Stimulated activated CD4-positive, alpha-beta T cell treated with anti-CD3 and anti-CD28 coated beads, Interleukin-12 subunit alpha, Interleukin-12 subunit beta, amount 100 ng/mL, for 24 hours (primary cell): ENCODE results near the gene PTPN1.
"Not testable (repeated sequence)": the region's sequence is repeated elsewhere in the genome, so short reads cannot be mapped to it uniquely, and the experiment has no call there.

Experiments used
- DNase-seq, 2 experiments: peaks; one replicate each; pipeline ENCODE4 v3.0.0-alpha.2; 2020; ENCODE audit warnings: low read depth in 2 of 2

Gene PTPN1

DNA sequence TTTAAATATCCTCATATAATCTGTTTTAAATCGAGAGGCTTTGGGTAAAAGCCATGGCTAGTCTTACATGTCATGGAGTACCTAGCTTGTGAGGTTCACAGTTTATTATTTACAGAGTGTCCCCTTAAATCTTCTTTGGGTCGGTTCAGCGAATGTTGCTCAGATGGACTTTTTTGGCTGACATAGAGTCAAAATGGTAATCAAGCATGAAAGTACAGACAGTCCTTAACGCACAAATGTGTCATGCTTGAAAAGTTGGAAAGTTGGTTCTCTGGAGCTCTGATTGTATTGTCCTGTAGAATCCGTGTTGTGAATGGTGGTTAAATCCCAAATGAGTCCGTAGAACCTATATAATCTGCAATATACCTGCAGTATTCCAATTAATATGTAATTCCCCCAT, 22.0 kb downstream of the PTPN1 start:
- DNase-seq = no peak

DNA sequence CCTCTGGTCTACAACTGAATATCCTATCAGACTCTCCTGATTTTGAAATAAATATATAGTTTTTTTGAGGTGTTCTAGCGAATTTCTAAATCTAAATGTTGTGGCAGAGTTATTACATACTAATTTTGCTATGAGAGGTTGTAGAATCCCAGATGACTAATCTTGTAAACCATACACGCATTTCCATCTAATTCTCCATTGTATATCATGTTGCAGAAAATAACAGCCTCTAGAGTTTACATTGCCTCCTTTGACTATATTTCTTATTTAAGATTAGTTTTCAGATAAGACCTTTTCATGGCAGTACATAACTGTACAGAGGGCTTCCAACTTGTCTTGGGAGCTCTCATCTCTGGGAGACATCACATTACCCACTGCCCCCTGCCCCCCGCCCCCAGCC, 22.9 kb downstream of the PTPN1 start:
- DNase-seq = no peak

DNA sequence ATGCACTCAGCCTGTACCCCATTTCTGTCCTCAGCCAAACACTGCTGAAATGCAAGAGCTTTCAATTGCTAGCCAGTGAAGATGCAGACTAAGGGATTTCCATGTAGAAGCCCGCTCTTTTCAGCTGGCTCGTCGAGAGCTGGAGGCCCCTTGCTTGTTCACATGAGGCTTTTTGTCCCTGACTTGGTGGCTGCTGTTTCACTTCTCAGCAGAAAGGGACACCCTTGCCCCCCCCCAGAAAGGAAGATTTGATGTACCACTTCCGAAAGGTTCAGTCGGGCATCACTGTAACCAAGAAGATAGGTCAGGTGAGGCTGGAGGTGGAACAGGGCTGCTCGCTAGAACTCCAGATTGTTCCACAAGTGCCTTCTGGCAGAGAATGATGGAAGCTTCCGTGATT, 23.3 kb downstream of the PTPN1 start:
- DNase-seq = no peak

DNA sequence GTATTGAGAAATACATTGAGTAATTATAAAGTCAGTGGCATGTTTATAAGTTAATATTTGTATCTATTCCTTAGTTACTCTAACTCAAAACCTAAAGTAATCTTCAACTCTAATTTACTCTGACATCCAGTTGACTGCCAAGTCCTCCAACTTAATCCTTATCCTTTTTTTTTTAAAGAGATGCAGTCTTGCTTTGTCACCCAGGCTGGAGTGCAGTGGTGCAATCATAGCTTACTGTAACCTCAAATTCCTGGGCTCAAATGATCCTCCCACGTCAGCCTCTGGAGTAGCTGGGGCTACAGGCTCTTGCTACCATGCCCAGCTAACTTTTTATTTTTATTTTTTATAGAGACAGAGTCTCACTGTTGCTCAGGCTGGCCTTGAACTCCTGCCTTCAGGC, 24.4 kb downstream of the PTPN1 start:
- no peak for DNase-seq

DNA sequence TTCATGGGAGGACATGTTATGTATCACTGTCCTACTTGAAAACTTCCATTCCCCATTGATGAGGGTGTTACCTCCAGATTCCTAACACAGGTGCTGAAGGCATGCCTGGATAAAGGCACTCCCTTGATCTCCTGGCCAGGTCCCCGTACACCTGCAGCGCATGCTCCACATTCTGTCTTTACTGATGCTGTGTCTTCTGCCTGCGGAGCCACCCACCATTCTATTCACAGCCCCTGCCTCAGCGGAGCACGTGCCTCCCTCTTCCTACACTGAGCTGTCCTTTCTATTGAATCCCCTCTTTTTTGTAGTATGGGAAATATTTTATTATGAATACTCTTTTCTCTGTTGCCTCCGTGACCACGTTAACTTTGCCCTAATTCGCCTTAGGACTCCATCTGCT, 25.0 kb downstream of the PTPN1 start:
- DNase-seq = no peak

DNA sequence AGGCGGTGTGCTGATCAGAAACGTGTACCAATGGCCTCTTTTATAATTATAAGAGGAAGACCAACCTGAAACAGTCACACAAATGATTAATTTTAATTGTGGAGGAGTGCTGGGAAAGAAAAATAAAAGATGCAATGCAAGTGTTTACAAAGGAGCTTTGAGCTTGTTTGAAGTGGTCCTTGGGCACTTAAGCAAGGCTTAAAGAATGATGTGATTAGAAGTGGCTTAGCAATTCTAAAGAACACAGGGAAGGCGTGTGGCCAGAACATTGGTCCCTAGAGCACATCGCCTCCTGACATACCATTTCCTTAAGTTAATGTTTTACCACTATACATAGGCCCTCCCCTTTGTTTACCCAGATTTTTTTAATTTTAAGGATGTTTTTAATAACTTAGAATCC, 26.1 kb downstream of the PTPN1 start:
- no peak for DNase-seq

DNA sequence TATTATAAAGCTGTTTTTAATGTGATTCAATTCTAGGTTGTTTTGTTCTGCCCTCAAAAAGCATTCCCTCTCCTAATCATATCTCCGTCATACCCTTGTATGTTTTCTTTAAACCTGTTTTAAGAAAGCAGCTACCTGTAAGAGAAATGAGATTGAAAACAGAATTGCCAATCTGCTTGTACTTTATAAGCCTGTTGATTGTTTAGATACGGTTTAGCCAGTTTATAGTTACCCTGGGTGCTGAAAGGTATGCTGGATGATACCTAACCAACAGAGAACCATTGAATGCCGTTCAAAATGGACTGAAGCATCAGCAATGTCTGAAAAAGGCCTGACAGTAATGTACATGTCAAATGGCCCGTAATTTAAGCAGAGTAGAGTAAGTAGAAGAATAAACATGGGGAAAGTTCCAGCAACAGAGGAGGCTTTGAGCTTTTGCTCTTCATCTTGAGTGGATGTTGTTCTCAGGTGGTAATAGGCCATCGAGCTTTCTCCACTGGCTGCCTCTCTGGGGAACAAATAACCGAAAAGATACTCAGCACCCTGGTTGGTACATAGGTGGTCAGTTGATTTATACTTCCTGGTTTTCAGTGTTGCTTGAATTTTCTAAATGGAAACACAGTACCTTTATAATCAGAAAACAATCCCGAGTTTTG, 27.5 kb downstream of the PTPN1 start:
- DNase-seq = no peak

DNA sequence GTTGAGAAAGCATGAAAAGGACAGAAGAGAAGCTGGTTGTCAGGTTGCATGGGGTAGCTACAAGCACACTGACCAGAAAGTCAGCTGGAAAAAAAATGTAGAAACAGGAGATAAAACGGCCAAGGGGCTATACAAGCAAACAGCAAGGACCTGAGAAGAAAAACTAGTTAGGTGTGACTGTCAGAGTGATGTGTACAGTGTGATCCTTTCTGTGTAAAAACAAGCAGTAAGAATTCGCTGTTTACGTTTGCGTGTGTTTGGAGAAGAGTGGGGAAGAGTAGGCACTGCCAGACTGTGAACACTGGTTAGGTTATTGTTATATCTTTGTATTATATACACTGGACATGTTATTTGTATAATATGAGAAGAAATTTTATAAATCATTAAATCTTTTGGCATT, 28.1 kb downstream of the PTPN1 start:
- DNase-seq = no peak

DNA sequence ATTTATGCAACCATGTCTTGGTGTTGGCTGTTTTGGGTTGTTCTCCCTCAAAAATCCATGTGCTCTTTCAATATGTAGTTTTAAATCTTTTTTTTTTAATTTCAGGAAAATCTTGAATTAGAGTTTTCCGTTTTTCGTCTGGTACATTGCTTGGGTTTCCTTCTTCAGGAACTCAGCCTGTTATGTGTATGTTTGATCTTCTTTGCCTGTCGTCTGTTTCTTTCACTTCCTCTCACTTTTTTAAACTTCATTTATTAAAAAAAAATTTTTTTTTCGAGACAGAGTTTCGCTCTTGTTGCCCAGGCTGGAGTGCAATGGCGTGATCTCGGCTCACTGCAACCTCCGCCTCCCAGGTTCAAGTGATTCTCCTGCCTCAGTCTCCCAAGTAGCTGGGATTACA, 29.6 kb downstream of the PTPN1 start:
- not testable (repeated sequence) for DNase-seq

DNA sequence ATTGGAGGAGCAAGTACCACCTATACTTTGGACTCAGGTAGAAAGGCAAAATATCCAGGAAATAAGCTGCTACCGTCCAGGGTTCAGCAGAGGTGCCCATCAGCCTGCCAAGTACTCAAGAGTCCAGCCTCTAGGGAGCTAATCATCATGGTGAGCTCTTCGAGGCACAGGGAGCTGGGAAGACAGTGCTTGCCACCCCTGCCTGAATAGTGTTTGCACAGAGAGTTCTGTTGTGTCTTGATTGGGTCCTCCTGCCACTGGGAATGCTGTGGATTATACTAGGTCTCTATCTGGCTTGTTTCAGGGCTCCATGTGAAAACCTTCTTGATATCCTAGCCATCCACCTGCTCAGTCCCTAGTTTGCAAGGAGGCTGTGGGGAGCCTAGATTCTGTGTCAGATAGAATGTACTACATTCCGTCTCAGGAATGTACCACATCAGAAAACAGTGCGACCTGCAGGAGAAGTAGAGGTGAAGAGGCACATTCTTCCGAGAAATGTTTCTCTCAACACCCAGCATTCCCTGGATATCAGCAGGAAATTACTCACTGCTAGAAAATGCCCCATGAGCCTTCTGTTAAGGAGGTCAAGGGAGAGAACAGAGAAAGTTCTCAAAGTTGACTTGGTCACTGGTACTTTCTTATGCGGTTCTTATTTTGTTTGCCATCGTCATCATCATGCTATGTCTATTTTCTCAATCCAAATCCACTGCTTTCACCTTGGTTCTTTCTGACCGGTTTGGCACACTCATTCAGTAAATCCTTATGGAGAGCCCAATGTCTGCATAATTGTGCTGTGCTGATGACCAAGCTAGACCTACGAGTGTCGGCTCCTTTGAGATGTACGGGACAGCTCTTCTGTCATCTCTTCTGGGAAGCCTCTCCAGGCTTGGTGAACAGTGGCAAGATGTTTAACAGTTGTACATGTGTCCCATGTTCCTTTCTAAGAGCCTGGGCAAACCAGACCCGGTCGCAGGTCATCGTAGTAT, 30.7 kb downstream of the PTPN1 start:
- DNase-seq = no peak

DNA sequence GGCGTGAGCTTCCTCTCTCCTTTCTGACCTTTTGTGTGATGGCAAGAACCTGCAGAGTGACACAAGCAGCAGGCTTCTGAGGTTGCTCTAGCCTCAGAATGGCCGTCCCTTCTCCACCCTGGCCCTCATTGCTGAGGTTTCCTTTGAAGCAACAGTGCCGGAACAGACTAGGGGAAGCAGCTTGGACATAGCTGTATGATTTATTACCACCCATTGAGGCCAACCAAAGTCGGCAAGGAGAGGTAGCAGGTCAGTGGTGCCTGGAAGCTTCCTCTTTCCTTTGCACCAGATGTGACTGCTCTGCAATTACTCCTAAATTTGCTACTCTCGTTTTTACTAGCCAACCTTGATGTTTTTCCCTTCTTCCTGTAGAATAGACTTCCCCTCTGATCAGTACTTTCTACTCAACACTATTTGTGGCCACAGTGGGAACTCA, 31.4 kb downstream of the PTPN1 start:
- DNase-seq = no peak

DNA sequence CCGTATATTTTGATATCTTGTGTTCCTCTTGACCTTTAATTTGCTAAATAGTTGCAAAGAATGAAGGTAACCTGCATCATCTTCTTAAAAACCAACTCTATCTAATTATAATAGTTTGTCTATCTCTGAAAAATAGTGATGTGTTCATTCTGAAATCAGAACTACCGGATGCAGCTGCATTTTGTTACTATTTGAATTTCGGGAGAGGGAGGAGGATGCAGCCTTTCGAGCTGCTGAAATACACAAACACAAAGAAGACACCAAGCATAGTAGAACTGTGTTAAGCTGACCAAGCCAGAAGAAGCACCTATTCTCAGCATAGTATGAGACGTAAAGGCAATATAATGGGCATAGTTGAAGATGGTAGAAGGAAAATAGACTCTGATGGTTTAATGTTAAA, 33.1 kb downstream of the PTPN1 start:
- DNase-seq = no peak

DNA sequence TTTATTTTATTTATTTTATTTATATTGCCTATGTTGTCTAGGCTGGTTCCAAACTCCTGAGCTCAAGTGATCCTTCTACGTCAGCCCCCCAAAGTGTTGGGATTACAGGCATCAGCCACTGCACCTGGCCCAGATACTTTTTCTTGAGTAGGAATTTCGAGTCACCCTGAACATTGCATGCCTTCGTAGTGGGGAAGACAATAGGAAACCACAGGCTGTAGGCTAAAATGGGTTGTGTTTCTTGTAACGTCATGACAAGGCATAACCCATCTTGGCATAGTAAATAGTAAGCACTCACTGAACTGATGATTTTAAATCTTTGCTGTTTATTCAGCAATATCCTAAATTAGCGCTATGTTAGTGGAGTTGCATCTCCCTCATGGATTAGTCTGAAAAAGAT, 34.9 kb downstream of the PTPN1 start:
- no peak for DNase-seq

DNA sequence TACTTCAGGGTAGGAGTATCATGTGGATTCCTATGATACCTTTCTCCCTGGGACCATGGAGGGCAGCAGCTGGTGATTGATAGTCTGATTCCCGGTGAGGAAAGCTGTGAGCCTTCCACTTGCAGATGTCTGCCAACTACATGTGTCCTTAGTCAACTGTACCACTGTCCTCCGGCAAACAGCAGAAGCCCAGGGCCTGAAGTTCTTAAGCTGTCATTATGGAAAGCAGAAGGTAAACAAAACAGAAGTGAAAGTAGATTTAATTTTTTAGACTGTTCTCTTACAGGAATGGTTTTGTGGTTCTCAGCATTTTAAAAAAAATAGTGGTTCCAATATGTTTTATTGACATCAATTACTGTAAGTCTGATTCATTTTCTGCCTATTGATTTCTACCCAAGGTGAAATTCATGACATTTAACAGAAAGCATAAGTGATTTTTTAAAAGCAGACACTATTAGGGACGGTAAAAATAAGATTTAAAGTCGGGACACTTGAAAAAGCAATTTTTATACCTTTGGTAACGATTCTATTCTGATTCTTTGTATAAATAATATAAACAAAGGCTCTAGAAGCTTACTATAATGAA, 36.6 kb downstream of the PTPN1 start:
- DNase-seq = no peak

DNA sequence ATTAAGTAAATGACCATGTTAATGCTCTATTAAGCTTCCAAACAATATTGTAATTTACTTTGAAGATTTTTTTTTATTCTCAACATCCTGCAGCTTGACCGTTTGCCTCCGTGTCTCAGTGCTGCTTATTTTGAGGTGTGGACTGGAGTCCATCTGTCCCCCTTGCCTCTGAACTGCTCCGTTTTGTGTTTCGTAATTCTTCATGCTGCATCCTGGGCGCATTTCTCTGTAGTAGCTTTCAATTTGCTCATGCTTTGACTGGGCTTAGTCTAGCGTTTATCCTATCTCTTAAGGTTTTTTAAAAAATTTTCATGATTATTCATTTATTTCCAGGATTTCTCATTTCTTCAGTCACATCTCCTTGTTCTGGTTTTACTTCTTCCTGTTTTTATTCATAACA, 37.8 kb downstream of the PTPN1 start:
- DNase-seq = no peak

DNA sequence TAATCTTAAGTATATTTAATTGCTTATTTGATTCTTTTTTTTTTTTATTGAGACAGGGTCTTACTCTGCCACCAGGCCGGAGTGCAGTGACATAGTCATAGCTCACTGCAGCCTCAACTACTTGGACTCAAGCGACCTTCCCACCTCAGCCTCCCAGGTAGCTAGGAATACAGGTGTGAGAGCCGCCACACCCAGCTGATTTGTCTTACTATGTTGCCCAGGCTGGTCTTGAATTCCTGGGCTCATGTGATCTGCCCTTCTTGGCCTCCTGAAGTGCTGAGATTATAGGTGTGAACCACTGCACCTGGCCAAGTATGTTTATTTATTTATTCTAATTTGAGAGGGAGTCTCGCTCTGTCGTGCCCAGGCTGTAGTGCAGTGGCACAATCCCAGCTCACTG, 38.2 kb downstream of the PTPN1 start:
- no peak for DNase-seq

DNA sequence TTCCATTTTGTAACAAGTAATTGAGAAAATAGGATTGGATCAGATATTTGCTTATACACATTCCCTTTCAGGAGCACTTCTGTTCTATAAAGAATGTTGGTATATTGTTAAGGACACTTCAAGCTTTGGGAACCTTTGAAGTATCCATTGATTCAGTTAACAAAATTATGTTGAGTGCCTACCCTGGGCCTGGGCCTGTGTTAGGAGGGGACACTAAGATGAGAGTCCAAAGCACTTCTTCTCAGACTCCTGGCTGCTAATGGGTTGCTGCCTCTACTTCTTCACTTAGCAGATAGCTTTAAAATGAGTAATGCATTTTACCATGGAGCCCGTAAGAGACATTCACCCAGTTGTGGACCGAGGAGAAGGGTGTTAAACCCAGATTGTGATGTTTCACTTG, 40.3 kb downstream of the PTPN1 start:
- DNase-seq = no peak

DNA sequence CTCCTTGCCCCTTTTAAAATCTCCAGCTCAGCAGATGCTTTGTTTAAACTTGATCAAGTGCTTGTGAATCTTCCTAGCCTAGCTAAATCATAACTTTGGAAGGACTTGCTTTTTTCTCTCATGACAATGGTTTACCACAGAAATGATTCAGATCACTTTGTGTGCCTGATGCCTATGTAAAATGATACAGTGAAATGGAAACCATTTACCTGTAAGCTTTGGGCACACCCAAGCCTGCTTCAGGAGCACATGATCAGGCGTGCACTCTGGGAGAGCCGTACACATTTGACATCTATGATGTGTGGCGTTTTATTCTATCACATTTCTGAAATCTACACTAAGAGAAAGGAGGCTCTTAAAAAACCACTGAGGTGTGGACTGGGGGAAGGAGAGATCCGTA, 41.1 kb downstream of the PTPN1 start:
- no peak for DNase-seq

DNA sequence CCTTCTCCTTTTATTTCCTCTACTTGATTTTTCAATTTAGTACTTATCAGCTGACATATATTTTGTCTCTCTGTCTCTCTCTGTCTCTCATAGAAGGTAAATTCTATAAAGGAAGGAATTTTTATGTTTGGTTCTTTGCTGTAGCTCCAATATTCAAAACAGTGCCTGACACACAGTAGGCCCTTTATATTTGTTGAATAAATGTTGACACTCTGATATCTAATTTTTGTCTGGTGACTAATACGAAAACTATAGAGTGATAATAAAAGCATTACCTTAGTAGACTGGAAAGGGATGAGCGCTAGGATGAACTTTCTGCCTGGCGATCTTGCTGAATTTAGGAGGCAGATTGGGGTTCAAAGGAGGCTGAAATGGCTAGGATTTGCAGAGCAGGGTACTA, 42.8 kb downstream of the PTPN1 start:
- no peak for DNase-seq

DNA sequence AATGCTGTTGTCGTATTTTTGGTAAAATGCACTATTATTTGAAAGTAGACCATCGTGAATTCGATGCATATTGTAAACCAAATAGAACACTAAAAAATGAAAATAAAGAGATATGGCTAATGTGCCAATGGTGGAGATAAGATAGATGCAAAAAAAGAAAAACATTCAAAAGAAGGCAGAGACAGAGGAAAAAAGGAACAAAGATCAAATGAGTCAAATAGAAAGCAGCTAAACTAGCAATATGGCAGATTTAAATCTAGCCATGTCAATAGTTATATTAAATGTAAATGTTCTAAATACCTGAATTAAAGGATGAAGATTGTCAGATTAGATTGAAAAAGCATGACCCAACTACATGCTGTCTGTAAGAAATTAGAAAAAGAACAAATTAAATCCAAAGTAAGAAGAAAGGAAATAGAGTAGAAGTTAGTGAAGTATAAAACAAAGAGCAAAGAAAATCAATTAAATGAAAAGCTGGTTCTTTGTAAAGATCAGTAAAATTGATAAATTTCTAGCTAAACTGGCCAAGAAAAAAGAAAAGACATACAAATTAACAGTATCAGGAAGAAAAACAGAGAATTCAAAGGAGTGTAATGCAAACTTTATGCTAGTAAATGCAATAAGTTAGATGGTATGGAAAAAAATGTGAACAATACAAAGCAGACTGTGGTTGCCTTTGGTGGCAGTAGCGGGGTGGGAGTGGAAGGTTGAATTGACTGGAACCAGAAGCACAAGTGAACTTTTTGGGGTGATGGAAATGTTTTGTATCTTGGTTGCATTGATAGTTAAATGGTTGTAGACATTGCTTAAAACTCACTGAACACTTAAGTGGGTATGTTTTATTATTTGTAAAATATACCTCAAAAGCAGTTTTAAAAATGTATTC, 44.8 kb downstream of the PTPN1 start:
- DNase-seq = no peak

DNA sequence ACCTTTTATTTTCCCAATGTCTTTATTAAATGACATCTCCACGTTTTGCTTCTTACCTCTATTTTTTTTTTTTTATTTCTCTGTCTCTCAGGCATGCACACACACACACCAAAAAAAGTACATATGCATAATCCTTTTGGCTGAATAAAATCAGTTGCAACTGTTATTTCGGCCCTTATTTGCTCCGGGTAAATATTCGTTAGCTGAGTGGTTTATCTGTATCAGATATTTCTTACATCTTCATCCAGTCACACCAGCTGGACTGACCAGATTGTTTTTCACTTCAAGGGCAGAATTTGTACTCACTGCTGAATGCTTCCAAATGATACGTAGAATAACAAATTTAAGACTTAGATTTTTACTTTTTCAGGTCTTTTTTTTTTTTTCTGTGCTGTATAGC, 45.5 kb downstream of the PTPN1 start:
- DNase-seq = no peak
